Raji (cell line): ENCODE measurements around the gene TMCO2.

Experiments
- POLR2A ChIP-seq: IDR thresholded peaks from 2 replicates; pipeline ENCODE4 v1.6.1; 2011; ENCODE audit warnings: low read depth, low read length, control low read depth; ENCODE audit not compliant: insufficient read depth

TMCO2 gene

GRCh38 chr1:40273547-40274166 is 25.9 kb downstream of the TMCO2 start:
- no peak for TF ChIP-seq POLR2A

GRCh38 chr1:40274331-40274730 is 26.6 kb downstream of the TMCO2 start:
- no peak for TF ChIP-seq POLR2A

GRCh38 chr1:40276122-40276521 is 28.4 kb downstream of the TMCO2 start:
- TF ChIP-seq POLR2A = no peak

GRCh38 chr1:40281853-40282252 is 34.1 kb downstream of the TMCO2 start:
- TF ChIP-seq POLR2A = no peak

- TF ChIP-seq POLR2A = no peak
These were observed 43.6 kb downstream of the TMCO2 start for GRCh38 chr1:40291293-40291692.

GRCh38 chr1:40299366-40300248 is 51.9 kb downstream of the TMCO2 start:
- no peak for TF ChIP-seq POLR2A

- no peak for TF ChIP-seq POLR2A
These were observed 52.5 kb downstream of the TMCO2 start for GRCh38 chr1:40300249-40300567.

GRCh38 chr1:40300651-40301050 is 52.9 kb downstream of the TMCO2 start:
- no peak for TF ChIP-seq POLR2A

GRCh38 chr1:40301066-40301465 is 53.3 kb downstream of the TMCO2 start:
- no peak for TF ChIP-seq POLR2A
